SIG-M5 (cell line): Measurements from ENCODE around the gene SH2D1B.
"Not testable (repeated sequence)": the region's sequence is repeated elsewhere in the genome, so short reads cannot be mapped to it uniquely, and the experiment has no call there.

Experiments
- DNase-seq: peaks from one replicate; lab custom pipeline; 2025; lab: John Stamatoyannopoulos, UW

Gene SH2D1B, protein sequence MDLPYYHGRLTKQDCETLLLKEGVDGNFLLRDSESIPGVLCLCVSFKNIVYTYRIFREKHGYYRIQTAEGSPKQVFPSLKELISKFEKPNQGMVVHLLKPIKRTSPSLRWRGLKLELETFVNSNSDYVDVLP

GRCh38 chr1:162412002-162412401 lies at the start of gene SH2D1B:
SH2D1B (minus strand) TSS chr1:162412136; CDS start chr1:162412016, 120 bp downstream.
- no peak for DNase-seq

DNA sequence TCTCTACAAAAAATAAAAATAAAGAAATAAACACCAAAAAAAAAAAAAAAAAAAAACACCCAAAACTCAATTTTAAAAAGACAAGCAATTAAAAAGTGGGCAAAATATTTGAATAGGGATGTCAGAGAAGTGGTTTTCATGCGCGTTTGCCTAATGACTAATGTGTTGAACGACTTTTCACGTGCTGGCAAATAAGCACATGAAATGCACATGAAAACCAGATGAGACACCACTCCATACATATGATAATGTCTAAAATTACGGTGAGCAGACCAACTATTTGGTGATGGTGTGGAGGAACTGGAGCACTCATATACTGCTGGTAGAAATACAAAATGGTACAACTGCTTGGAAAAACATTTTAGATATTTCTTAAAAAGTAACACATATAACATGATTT lies 46.3 kb upstream of the SH2D1B start:
- no peak for DNase-seq

DNA sequence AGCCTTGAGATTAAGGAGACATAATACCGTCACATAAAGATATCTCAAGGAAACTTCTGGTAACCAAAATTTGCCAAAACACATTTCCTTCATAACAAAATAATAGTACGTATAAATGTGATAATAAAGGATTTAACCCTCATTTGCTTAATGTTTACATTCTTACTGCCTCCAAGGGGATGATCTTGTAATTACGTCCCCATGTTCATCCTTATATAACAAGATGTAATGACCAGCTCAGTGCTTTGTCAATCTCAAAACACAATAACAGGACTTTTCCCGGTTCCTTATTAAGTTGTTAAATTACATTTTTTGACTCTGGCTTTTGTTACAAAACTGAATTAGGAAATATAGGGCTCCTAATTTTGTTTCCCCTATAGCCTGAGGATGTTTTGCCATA lies 44.4 kb upstream of the SH2D1B start:
- no peak for DNase-seq

GRCh38 chr1:162454361-162454760 lies 42.4 kb upstream of the SH2D1B start:
- DNase-seq = not testable (repeated sequence)

- no peak for DNase-seq
Measured at GRCh38 chr1:162446946-162447345, 35.0 kb upstream of the SH2D1B start.

- no peak for DNase-seq
Measured at GRCh38 chr1:162444903-162445302, 33.0 kb upstream of the SH2D1B start.

- DNase-seq = not testable (repeated sequence)
Measured at GRCh38 chr1:162432977-162433713, 21.2 kb upstream of the SH2D1B start.

GRCh38 chr1:162430583-162430982 lies 18.6 kb upstream of the SH2D1B start:
- DNase-seq = no peak

DNA sequence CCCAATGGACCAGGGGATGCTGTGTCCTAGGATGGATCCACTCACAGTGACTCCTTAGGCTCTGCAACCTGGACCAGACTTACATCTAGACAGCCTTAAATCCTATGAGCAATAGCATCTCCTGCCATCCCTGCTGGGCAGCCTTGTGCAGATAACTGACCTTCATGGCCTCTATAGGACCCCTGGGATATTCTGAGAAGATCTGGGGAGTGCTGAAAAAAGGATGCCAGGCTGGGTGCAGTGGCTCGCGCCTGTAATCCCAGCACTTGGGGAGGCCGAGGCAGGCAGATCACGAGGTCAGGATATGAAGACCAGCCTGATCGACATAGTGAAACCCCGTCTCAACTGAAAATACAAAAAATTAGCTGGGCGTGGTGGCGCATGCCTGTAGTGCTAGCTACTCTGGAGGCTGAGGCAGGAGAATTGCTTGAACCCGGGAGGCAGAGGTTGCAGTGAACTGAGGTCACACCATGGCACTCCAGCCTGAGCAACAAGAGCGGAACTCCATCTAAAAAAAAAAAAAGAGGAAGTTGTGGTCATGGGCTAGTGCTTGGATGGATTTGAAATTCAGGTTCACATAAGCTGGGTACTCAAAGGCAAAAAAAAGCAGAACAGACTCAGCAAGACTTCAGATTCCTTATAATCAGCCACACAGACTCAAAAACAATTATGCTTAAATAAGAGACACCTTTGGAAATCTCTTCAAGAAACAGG lies 10.9 kb upstream of the SH2D1B start:
- peak; percentile 94 for DNase-seq

DNA sequence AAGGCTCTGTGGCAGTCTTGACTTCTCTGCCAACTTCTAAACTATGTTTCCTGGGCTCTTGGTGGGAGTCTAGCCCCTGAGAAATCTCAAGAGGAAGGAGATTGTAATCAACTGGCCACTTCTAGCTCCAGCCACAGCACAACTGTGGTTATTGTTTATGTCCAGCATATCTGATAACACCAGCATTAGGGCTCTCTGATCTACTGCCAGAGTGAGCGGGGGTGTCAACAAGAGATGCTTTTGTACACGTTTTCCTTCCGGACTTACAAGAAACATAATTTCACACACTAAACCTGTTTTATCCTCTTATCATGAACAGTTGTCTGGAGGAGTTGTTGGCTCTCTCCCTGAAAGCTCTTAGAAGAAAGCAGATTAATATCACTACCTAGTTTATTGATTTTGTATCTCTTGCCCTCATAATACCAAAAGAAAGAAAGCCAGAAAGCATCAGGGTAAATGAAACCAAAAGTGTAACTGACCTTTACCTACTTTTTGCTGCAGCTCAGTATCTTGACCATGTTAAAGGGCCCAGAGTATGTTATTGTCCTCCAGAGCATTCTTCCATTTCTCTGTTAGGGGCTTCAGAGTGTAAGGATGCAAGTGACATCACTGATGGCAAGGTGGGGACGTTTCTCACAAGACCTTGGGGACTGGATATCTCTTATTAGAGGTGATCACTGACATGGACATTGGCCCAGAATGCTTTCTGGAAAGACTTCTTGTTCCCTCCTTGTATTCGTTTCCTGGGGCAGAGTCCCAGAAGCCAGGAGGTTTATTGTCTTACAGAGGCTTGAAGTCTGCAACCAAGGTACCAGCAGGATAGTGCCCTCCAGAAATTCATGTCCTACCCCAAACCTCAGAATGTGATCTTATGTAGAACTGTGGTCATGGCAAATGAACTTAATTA lies 9.6 kb upstream of the SH2D1B start:
- no peak for DNase-seq

DNA sequence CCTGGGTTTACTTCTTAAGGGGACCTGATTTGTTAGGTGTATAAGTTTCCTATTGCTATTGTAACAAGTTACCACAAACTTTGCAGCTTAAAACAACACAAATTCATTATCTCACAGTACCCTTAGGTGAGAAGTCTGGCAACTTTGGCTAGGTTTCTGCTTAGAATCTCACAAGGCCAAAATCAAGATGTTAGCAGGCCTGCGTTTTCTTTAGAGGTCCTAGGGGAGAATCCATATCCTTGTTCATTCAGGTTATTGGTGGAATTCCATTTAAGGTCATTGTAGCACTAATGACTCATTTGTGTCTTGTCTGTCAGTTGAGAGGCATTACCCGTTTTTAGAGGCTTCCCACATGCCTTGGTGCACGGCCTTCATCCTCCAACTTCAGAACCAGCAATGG lies 8.2 kb upstream of the SH2D1B start:
- no peak for DNase-seq

GRCh38 chr1:162419450-162419931 lies 7.6 kb upstream of the SH2D1B start:
- DNase-seq = not testable (repeated sequence)

DNA sequence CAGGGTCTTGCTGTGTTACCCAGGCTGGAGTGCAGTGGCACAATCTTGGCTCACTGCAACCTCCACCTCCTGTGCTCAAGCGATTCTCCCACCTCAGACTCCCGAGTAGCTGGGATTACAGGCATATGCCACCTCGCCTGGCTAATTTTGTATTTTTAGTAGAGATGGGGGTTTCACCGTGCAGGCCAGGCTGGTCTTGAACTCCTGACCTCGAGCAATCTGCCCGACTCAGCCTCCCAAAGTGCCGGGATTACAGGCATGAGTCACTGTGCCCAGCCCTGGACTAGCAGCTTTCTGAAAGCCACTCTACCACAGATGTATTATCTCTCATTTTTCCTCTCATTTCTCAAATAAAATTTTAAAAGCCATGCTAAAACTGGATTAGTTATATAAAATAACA lies 6.6 kb upstream of the SH2D1B start:
- not testable (repeated sequence) for DNase-seq

- no peak for DNase-seq
Measured at GRCh38 chr1:162417650-162418049, 5.7 kb upstream of the SH2D1B start.

DNA sequence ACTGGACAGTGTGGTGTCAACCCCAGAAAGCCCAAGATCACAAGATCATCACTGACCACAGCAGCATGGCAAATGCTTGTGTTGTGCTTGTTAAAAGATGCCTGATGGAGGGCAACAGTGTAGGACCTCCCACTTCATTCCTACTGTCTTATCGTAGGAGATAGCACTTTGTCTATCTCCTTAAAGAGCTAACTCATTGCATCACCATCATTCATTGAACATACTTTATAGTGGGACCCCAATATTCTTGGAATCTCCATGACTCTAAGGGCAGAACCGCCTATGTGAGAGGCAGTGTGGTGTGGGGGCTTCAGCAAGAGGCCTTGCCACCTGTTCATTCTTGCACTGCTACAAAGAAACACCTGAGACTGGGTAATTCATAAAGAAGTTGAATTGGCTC lies 5.0 kb upstream of the SH2D1B start:
- DNase-seq = no peak

GRCh38 chr1:162416215-162416614 lies 4.3 kb upstream of the SH2D1B start:
- no peak for DNase-seq

- DNase-seq = no peak
Measured at GRCh38 chr1:162407539-162407938, 4.4 kb downstream of the SH2D1B start.

GRCh38 chr1:162406811-162407210 lies 5.1 kb downstream of the SH2D1B start:
- no peak for DNase-seq

DNA sequence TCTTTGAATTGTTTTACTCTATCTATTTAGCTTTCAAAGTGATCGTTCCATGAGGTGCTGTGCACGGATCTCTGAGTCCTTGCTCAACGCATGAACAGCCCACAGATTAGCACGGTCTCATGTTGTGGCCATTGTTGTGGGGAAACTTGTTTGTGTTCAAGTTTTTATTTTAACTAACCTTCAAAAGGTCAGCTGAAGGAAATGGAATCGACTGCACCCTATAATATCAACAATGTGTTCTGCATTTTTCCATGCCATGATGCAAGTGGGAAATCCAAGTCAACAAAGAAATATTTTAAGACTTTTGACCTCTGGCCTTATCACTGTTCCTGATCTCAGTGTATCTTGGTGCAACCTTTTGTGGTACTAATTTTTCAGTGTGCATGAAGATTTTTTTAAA lies 6.1 kb downstream of the SH2D1B start:
- no peak for DNase-seq

- DNase-seq = no peak
Measured at GRCh38 chr1:162404550-162405160, 7.3 kb downstream of the SH2D1B start.

- DNase-seq = no peak
Measured at GRCh38 chr1:162400790-162401355, 11.1 kb downstream of the SH2D1B start.
